Trophoblast cell (in vitro differentiated cells and primary cell): ENCODE data around the gene UBN1.
A peak's percentile ranks its signal among the peaks of the same experiment; 100 is the strongest.
"Not testable (repeated sequence)": the region's sequence is repeated elsewhere in the genome, so short reads cannot be mapped to it uniquely, and the experiment has no call there.

ENCODE experiments used
- DNase-seq, 2 donors: peaks; one replicate each; pipeline ENCODE4 v3.0.0-alpha.2; 2016
- H2AFZ ChIP-seq: 2 replicates; pipeline ENCODE4 v1.6.1; 2013; ENCODE audit warnings: low read length, moderate library complexity, mild to moderate bottlenecking; ENCODE audit not compliant: insufficient read depth, poor library complexity
- H2AK5ac ChIP-seq: 2 replicates; pipeline ENCODE4 v1.6.1; 2013; ENCODE audit warnings: mild to moderate bottlenecking, low read length
- H2BK120ac ChIP-seq: 2 replicates; pipeline ENCODE4 v1.6.1; 2013; ENCODE audit warnings: low read length, mild to moderate bottlenecking, moderate library complexity; ENCODE audit not compliant: insufficient read depth, poor library complexity
- H2BK12ac ChIP-seq: 2 replicates; pipeline ENCODE4 v1.6.1; 2013; ENCODE audit warnings: mild to moderate bottlenecking, low read length, moderate library complexity
- H2BK5ac ChIP-seq: 2 replicates; pipeline ENCODE4 v1.6.1; 2013; ENCODE audit warnings: low read length, low read depth, moderate library complexity, mild to moderate bottlenecking; ENCODE audit not compliant: poor library complexity
- H3K14ac ChIP-seq: 2 replicates; pipeline ENCODE4 v1.6.1; 2013; ENCODE audit warnings: mild to moderate bottlenecking, low read length
- H3K18ac ChIP-seq: 2 replicates; pipeline ENCODE4 v1.6.1; 2013; ENCODE audit warnings: mild to moderate bottlenecking, low read length
- H3K23ac ChIP-seq: 2 replicates; pipeline ENCODE4 v1.6.1; 2013; ENCODE audit warnings: low read length
- H3K27ac ChIP-seq: 2 replicates; pipeline ENCODE4 v1.5.1; 2013; ENCODE audit warnings: low read depth, mild to moderate bottlenecking, inconsistent platforms, low read length, moderate library complexity
- H3K27me3 ChIP-seq: 2 replicates; pipeline ENCODE4 v1.6.1; 2013; ENCODE audit warnings: inconsistent platforms, mild to moderate bottlenecking, low read length, moderate library complexity; ENCODE audit not compliant: insufficient read depth
- H3K36me3 ChIP-seq, 2 experiments: 1 replicate in 1 of 2; 2 replicates in 1 of 2; pipeline ENCODE4 v1.6.1; 2013; ENCODE audit warnings: low read length in 2 of 2, mild to moderate bottlenecking in 2 of 2, moderate library complexity in 1 of 2; ENCODE audit not compliant: insufficient read depth in 2 of 2, control insufficient read depth in 1 of 2
- H3K4ac ChIP-seq: 2 replicates; pipeline ENCODE4 v1.6.1; 2013; ENCODE audit warnings: low read depth, mild to moderate bottlenecking, low read length, moderate library complexity
- H3K4me1 ChIP-seq, 2 experiments: 1 replicate in 1 of 2; 2 replicates in 1 of 2; pipeline ENCODE4 v1.6.1; 2013; ENCODE audit warnings: low read length in 2 of 2, mild to moderate bottlenecking in 2 of 2, moderate library complexity in 1 of 2; ENCODE audit not compliant: insufficient read depth in 2 of 2, control insufficient read depth in 1 of 2
- H3K4me2 ChIP-seq: 2 replicates; pipeline ENCODE4 v1.6.1; 2013; ENCODE audit warnings: inconsistent platforms, mild to moderate bottlenecking, low read length, moderate library complexity
- H3K4me3 ChIP-seq: 2 replicates; pipeline ENCODE4 v1.5.1; 2013; ENCODE audit warnings: mild to moderate bottlenecking, low read depth, low read length, inconsistent platforms
- H3K79me1 ChIP-seq: one replicate; pipeline ENCODE4 v1.6.1; 2013; ENCODE audit warnings: low read length
- H3K79me2 ChIP-seq: 2 replicates; pipeline ENCODE4 v1.6.1; 2013; ENCODE audit warnings: low read length, mild to moderate bottlenecking; ENCODE audit not compliant: control insufficient read depth, insufficient read depth, poor library complexity
- H3K9ac ChIP-seq: 2 replicates; pipeline ENCODE4 v1.6.1; 2013; ENCODE audit warnings: mild to moderate bottlenecking, low read length
- H3K9me3 ChIP-seq: 2 replicates; pipeline ENCODE4 v1.6.1; 2013; ENCODE audit warnings: low read depth, mild to moderate bottlenecking, control low read depth, inconsistent platforms, low read length; ENCODE audit not compliant: insufficient read depth
- H4K12ac ChIP-seq: 2 replicates; pipeline ENCODE4 v1.6.1; 2013; ENCODE audit warnings: low read depth, mild to moderate bottlenecking, low read length, moderate library complexity
- H4K8ac ChIP-seq: 2 replicates; pipeline ENCODE4 v1.6.1; 2013; ENCODE audit warnings: low read depth, mild to moderate bottlenecking, low read length, moderate library complexity
- H4K91ac ChIP-seq: one replicate; pipeline ENCODE4 v1.6.1; 2013; ENCODE audit warnings: low read depth, mild to moderate bottlenecking, low read length, moderate library complexity
- WGBS: extraction: QIAGEN DNeasy Blood & Tissue Kit; methylation state at CpG from one replicate; pipeline ENCODE4 v1.1.7; 2013; ENCODE audit warnings: missing lambda C conversion rate; ENCODE audit not compliant: insufficient read length, insufficient coverage; ENCODE audit errors: extremely low coverage; 5-methylcytosine and 5-hydroxymethylcytosine counted together

Gene UBN1

DNA sequence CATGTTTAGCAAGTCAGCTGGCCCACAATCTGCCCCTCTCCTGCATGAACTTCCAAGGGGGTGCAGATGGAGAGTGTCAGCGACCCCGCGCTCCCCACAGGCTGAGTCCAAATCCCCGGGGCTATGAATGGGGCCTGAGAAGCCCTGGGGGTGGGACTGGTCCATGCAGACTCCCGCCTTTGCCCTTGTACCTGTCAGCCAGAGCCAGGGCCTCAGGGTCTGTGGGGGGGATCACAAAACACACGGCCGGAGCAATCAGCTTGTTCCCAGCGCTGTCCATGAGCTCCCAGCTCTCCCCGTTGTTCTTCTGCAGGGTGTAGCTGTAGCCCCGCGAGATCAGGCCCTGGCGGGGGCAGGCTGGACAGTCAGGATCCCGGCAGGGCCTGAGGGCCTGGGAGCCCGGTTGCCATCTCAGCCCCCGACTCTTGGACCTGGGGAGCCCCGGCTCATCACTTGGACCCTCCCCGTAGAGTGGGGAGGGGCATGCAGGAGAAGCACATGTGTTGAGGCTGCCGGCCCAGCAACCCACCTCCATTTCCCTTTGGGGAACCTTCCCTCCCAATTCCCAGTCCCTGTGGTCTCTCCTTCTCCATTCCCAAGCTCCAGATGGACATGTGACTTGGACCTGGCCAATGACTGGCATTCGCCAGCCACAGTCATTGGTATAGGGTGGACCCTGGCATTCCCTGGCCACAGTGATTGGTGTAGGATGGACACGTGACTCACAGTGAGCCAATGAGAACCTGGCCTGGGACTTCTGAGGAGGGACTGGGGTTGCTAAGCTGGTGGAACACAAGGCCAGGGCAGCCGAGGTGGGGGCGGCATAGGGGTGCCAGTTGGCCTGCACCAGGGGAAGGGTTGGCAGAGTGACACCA, 47.2 kb downstream of the UBN1 start:
- H3K23ac ChIP-seq = no peak overlapping the region
- H2AFZ ChIP-seq = no peak overlapping the region
- H3K79me2 ChIP-seq = no peaks in the 10 kb centered on the region
- H2BK5ac ChIP-seq = no peak overlapping the region
- no peak overlapping the region for H3K4me2 ChIP-seq
- H3K18ac ChIP-seq = no peak overlapping the region
- H2BK120ac ChIP-seq = no peak overlapping the region
- H3K9me3 ChIP-seq = peaks cover 7% of the 10 kb centered on the region
- H3K4me3 ChIP-seq = no peak overlapping the region
- peak overlapping the region; percentile 29 for H4K12ac ChIP-seq
- no peak overlapping the region for H3K27ac ChIP-seq
- WGBS = no CpG with 5 or more reads among the region's 22 CpGs
- no peak for DNase-seq
- no peak overlapping the region for H2BK12ac ChIP-seq
- no peak overlapping the region for H4K8ac ChIP-seq
- no peak overlapping the region for H3K4ac ChIP-seq
- no peaks in the 10 kb centered on the region for H3K4me1 ChIP-seq
- H3K36me3 ChIP-seq = peaks cover 27 to 31% of the 10 kb centered on the region in 2 experiments
- no peak overlapping the region for H3K14ac ChIP-seq
- H3K9ac ChIP-seq = no peak overlapping the region
- H4K91ac ChIP-seq = no peak overlapping the region
- no peaks in the 10 kb centered on the region for H3K79me1 ChIP-seq
- no peak overlapping the region for H2AK5ac ChIP-seq
- no peaks in the 10 kb centered on the region for H3K27me3 ChIP-seq

DNA sequence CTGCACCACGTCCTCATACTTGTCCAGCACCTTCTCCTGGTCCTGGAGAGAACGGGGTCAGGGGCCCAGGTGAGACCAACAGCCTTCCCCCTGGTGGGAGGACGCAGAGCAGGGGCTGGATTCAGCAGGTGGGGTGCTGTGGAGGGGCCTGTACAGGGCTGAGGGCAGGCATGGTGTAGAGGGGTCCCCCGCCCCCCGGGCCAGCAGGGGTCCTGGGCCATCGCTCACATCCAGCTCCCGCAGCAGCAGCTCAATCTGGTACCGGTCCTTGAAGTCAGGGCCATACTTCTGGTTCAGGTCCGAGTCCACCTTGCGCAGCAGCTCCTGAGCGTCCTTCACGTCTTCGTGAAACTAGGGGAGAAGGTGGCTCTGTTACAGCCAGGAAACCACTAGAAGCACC, 48.1 kb downstream of the UBN1 start:
- no peak overlapping the region for H3K4me3 ChIP-seq
- no peak overlapping the region for H3K9ac ChIP-seq
- H2AFZ ChIP-seq = no peak overlapping the region
- no peak overlapping the region for H3K27ac ChIP-seq
- WGBS = no CpG with 5 or more reads among the region's 13 CpGs
- H3K4me2 ChIP-seq = no peak overlapping the region
- H3K14ac ChIP-seq = no peak overlapping the region
- H2BK5ac ChIP-seq = no peak overlapping the region
- H2AK5ac ChIP-seq = no peak overlapping the region
- H3K27me3 ChIP-seq = no peaks in the 10 kb centered on the region
- no peak overlapping the region for H3K18ac ChIP-seq
- no peaks in the 10 kb centered on the region for H3K79me1 ChIP-seq
- DNase-seq = no peak
- H3K23ac ChIP-seq = no peak overlapping the region
- no peaks in the 10 kb centered on the region for H3K79me2 ChIP-seq
- no peak overlapping the region for H2BK12ac ChIP-seq
- no peak overlapping the region for H2BK120ac ChIP-seq
- H4K12ac ChIP-seq = no peak overlapping the region
- H3K4ac ChIP-seq = no peak overlapping the region
- H4K91ac ChIP-seq = no peak overlapping the region
- peaks cover 6% of the 10 kb centered on the region for H3K9me3 ChIP-seq
- H4K8ac ChIP-seq = no peak overlapping the region
- peaks cover 19 to 25% of the 10 kb centered on the region in 2 experiments for H3K36me3 ChIP-seq
- no peaks in the 10 kb centered on the region for H3K4me1 ChIP-seq

DNA sequence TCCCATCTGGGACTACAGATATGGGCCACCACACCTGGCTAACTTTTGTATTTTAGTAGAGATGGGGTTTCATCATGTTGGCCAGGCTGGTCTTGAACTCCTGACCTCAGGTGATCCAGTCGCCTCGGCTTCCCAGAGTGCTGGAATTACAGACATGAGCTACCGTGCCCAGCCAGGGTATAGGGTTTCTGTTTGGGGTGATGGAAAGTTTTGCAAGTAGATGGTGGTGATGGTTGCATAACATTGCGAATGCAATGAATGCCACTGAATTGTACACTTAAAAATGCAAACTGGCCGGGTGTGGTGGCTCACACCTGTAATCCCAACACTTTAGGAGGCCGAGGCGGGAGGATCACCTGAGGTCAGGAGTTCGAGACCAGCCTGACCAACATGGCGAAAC, 49.5 kb downstream of the UBN1 start:
- H4K12ac ChIP-seq, H3K4me3 ChIP-seq, H3K79me2 ChIP-seq, H3K14ac ChIP-seq, H3K9ac ChIP-seq, H3K4me2 ChIP-seq, H3K79me1 ChIP-seq, H2BK12ac ChIP-seq, H3K4ac ChIP-seq, H3K23ac ChIP-seq, H2AFZ ChIP-seq, H2BK5ac ChIP-seq, H3K4me1 ChIP-seq, H4K8ac ChIP-seq, H3K27me3 ChIP-seq, H2AK5ac ChIP-seq, H3K27ac ChIP-seq, H2BK120ac ChIP-seq, H3K18ac ChIP-seq, H3K9me3 ChIP-seq, H4K91ac ChIP-seq: not testable (repeated sequence)
- H3K36me3 ChIP-seq = peaks cover 12 to 15% of the 10 kb centered on the region in 2 experiments
- WGBS = no CpG with 5 or more reads among the region's 9 CpGs
- DNase-seq = peak; percentile 26 to 56

DNA sequence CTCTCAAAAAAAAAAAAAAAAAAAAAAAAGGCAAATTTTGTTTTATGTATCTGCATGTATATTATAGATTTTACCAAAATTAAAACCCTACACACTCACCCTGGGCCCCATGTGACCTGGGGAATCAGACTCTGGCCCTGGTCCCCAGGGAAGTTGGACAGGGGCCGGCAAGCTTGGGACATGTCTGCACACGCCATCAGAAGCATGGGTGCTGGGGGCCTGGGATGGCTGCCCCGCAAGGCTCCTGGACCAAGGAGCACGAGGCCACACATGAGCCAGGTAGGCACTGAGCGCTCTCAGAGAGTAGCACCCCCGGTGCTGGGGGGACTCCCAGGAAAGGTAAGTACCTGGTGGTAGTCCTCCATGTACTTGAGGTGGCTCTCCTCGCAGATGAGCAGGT, 50.0 kb downstream of the UBN1 start:
- H3K18ac ChIP-seq = no peak overlapping the region
- peaks cover 6% of the 10 kb centered on the region for H3K9me3 ChIP-seq
- no peak overlapping the region for H3K4ac ChIP-seq
- no peaks in the 10 kb centered on the region for H3K4me1 ChIP-seq
- no peak overlapping the region for H2BK5ac ChIP-seq
- H3K27me3 ChIP-seq = no peaks in the 10 kb centered on the region
- H2BK12ac ChIP-seq = no peak overlapping the region
- no peak overlapping the region for H2AK5ac ChIP-seq
- H2BK120ac ChIP-seq = no peak overlapping the region
- H3K36me3 ChIP-seq = peaks cover 12 to 18% of the 10 kb centered on the region in 2 experiments
- DNase-seq = no peak
- H4K12ac ChIP-seq = no peak overlapping the region
- WGBS = no CpG with 5 or more reads among the region's 7 CpGs
- H3K79me1 ChIP-seq = no peaks in the 10 kb centered on the region
- H3K4me3 ChIP-seq = no peak overlapping the region
- H4K8ac ChIP-seq = peak overlapping the region; percentile 36
- H3K79me2 ChIP-seq = no peaks in the 10 kb centered on the region
- no peak overlapping the region for H3K9ac ChIP-seq
- no peak overlapping the region for H3K14ac ChIP-seq
- H4K91ac ChIP-seq = peak overlapping the region; percentile 38
- no peak overlapping the region for H3K4me2 ChIP-seq
- H2AFZ ChIP-seq = no peak overlapping the region
- H3K27ac ChIP-seq = no peak overlapping the region
- no peak overlapping the region for H3K23ac ChIP-seq
